H9 (cell line): Measurements from ENCODE around the gene GGT1. TPM values are rescaled to one million over a fixed set of nuclear protein-coding genes. Genes with fewer than 3 reads are reported as not detected.
"Not testable (repeated sequence)": the region's sequence is repeated elsewhere in the genome, so short reads cannot be mapped to it uniquely, and the experiment has no call there.

Source experiments
- DNase-seq: peaks from one replicate; pipeline ENCODE4 v3.0.0-alpha.2; 2017
- H2AFZ ChIP-seq: one replicate; pipeline ENCODE4 v1.6.1; 2013; ENCODE audit warnings: mild to moderate bottlenecking, low read length, control low read depth, moderate library complexity
- H2AK5ac ChIP-seq: 2 replicates; pipeline ENCODE4 v1.6.1; 2013; ENCODE audit warnings: low read length, control low read depth, mixed read lengths; ENCODE audit not compliant: insufficient read length
- H2BK120ac ChIP-seq: one replicate; pipeline ENCODE4 v1.6.1; 2013; ENCODE audit warnings: low read depth, mild to moderate bottlenecking, low read length, control low read depth, inconsistent platforms; ENCODE audit not compliant: poor library complexity, severe bottlenecking
- H2BK12ac ChIP-seq: 2 replicates; pipeline ENCODE4 v1.6.1; 2013; ENCODE audit warnings: low read length, control low read depth, mixed read lengths, low read depth; ENCODE audit not compliant: insufficient read length
- H2BK15ac ChIP-seq: 2 replicates; pipeline ENCODE4 v1.6.1; 2013; ENCODE audit warnings: low read depth, low read length, control low read depth
- H2BK20ac ChIP-seq: one replicate; pipeline ENCODE4 v1.6.1; 2013; ENCODE audit warnings: low read depth, mild to moderate bottlenecking, low read length, control low read depth, inconsistent platforms; ENCODE audit not compliant: poor library complexity, severe bottlenecking
- H2BK5ac ChIP-seq: 2 replicates; pipeline ENCODE4 v1.6.1; 2013; ENCODE audit warnings: low read length, control low read depth, mixed read lengths; ENCODE audit not compliant: insufficient read length
- H3K14ac ChIP-seq: 2 replicates; pipeline ENCODE4 v1.6.1; 2013; ENCODE audit warnings: low read length, control low read depth; ENCODE audit not compliant: insufficient read depth
- H3K18ac ChIP-seq: 2 replicates; pipeline ENCODE4 v1.6.1; 2013; ENCODE audit warnings: low read depth, mild to moderate bottlenecking, mixed read lengths, low read length, control low read depth; ENCODE audit not compliant: insufficient read length
- H3K23ac ChIP-seq: 2 replicates; pipeline ENCODE4 v1.6.1; 2013; ENCODE audit warnings: low read length, control low read depth, mixed read lengths, low read depth; ENCODE audit not compliant: insufficient read length
- H3K23me2 ChIP-seq: 2 replicates; pipeline ENCODE4 v1.6.1; 2013; ENCODE audit warnings: low read depth, mild to moderate bottlenecking, mixed read lengths, low read length, control low read depth; ENCODE audit not compliant: insufficient read length, poor library complexity, severe bottlenecking
- H3K27ac ChIP-seq: 2 replicates; pipeline ENCODE4 v1.5.1; 2013; ENCODE audit warnings: low read length, control low read depth, mixed read lengths, low read depth; ENCODE audit not compliant: insufficient read length
- H3K27me3 ChIP-seq: 2 replicates; pipeline ENCODE4 v1.6.1; 2013; ENCODE audit warnings: low read length, control low read depth, inconsistent platforms; ENCODE audit not compliant: insufficient read depth
- H3K4ac ChIP-seq: 2 replicates; pipeline ENCODE4 v1.6.1; 2013; ENCODE audit warnings: low read depth, mild to moderate bottlenecking, control low read depth, inconsistent platforms, low read length, moderate library complexity
- H3K4me1 ChIP-seq: 2 replicates; pipeline ENCODE4 v1.6.1; 2013; ENCODE audit warnings: low read length, control low read depth, inconsistent platforms; ENCODE audit not compliant: insufficient read depth
- H3K4me2 ChIP-seq: 2 replicates; pipeline ENCODE4 v1.6.1; 2013; ENCODE audit warnings: low read length, control low read depth, mixed read lengths; ENCODE audit not compliant: insufficient read length, insufficient read depth
- H3K56ac ChIP-seq: 2 replicates; pipeline ENCODE4 v1.6.1; 2013; ENCODE audit warnings: low read depth, mild to moderate bottlenecking, mixed read lengths, low read length, control low read depth; ENCODE audit not compliant: insufficient read length
- H3K79me1 ChIP-seq: 2 replicates; pipeline ENCODE4 v1.6.1; 2013; ENCODE audit warnings: low read depth, mild to moderate bottlenecking, moderate library complexity, low read length, control low read depth, inconsistent platforms; ENCODE audit not compliant: insufficient read depth, poor library complexity, severe bottlenecking
- H3K79me2 ChIP-seq: 2 replicates; pipeline ENCODE4 v1.6.1; 2013; ENCODE audit warnings: low read length, control low read depth, inconsistent platforms; ENCODE audit not compliant: insufficient read depth
- H3K9ac ChIP-seq: 2 replicates; pipeline ENCODE4 v1.6.1; 2013; ENCODE audit warnings: low read length, control low read depth, mixed read lengths; ENCODE audit not compliant: insufficient read length; ENCODE audit errors: extremely low read depth
- H3K9me3 ChIP-seq: one replicate; pipeline ENCODE4 v1.6.1; 2013; ENCODE audit warnings: low read depth, low read length, inconsistent platforms; ENCODE audit not compliant: control insufficient read depth
- H3T11ph ChIP-seq: one replicate; pipeline ENCODE4 v1.6.1; 2013; ENCODE audit warnings: mild to moderate bottlenecking, low read length, control low read depth, inconsistent platforms
- H4K20me1 ChIP-seq: one replicate; pipeline ENCODE4 v1.6.1; 2013; ENCODE audit not compliant: control insufficient read depth, insufficient read length, insufficient read depth
- H4K5ac ChIP-seq: 2 replicates; pipeline ENCODE4 v1.6.1; 2013; ENCODE audit warnings: low read depth, mild to moderate bottlenecking, mixed read lengths, low read length, control low read depth; ENCODE audit not compliant: insufficient read length
- H4K8ac ChIP-seq: replicated peaks from 2 replicates; pipeline ENCODE4 v1.6.1; 2013; ENCODE audit warnings: low read length, control low read depth, mixed read lengths, low read depth; ENCODE audit not compliant: insufficient read length
- H4K91ac ChIP-seq: 2 replicates; pipeline ENCODE4 v1.6.1; 2013; ENCODE audit warnings: low read depth, mild to moderate bottlenecking, moderate library complexity, mixed read lengths, low read length, control low read depth; ENCODE audit not compliant: insufficient read length
- H3K27ac Mint-ChIP-seq, 3 experiments: 2 replicates in 2 of 3; 3 replicates in 1 of 3; pipeline ENCODE4 v1.8.0; 2020 to 2021; ENCODE audit warnings: mixed read lengths in 3 of 3, mild to moderate bottlenecking in 1 of 3, moderate library complexity in 1 of 3
- H3K27me3 Mint-ChIP-seq: 2 replicates; pipeline ENCODE4 v1.8.0; 2021; ENCODE audit warnings: low read depth, mild to moderate bottlenecking, moderate library complexity, mixed read lengths
- H3K36me3 Mint-ChIP-seq, 3 experiments: 2 replicates in 2 of 3; 3 replicates in 1 of 3; pipeline ENCODE4 v1.8.0; 2020 to 2021; ENCODE audit warnings: low read depth in 3 of 3, mixed read lengths in 3 of 3; ENCODE audit not compliant: insufficient read depth in 1 of 3
- H3K4me1 Mint-ChIP-seq, 2 experiments: 2 replicates each; pipeline ENCODE4 v1.8.0; 2020; ENCODE audit warnings: mixed read lengths in 2 of 2
- H3K4me3 Mint-ChIP-seq, 2 experiments: 2 replicates in 1 of 2; 3 replicates in 1 of 2; pipeline ENCODE4 v1.8.0; 2020 to 2021; ENCODE audit warnings: mild to moderate bottlenecking in 2 of 2, mixed read lengths in 2 of 2, moderate library complexity in 1 of 2
- H3K9me3 Mint-ChIP-seq, 2 experiments: 2 replicates in 1 of 2; 3 replicates in 1 of 2; pipeline ENCODE4 v1.8.0; 2020; ENCODE audit warnings: mild to moderate bottlenecking in 2 of 2, mixed read lengths in 2 of 2, moderate library complexity in 1 of 2
- WGBS: extraction: QIAGEN DNeasy Blood & Tissue Kit; methylation state at CpG from one replicate; pipeline ENCODE4 v1.1.7; 2013; ENCODE audit warnings: missing lambda C conversion rate, low lambda C conversion rate, mixed read lengths; ENCODE audit not compliant: insufficient read length; ENCODE audit errors: extremely low coverage; 5-methylcytosine and 5-hydroxymethylcytosine counted together
- total RNA-seq: library from RNA; stranded (reverse); gene quantifications from 2 replicates; pipeline ENCODE4 v1.2.1, GENCODE V29; 2021
- TF ChIP-seq, protein P1 (sequence below): fragments of 200-600 bp; sonication (generic); conservative IDR thresholded peaks from 3 replicates; pipeline ENCODE4 v1.8.0; 2021; ENCODE audit warnings: antibody characterized with exemption, mild to moderate bottlenecking

GGT1 gene
- total RNA-seq, 1 experiment from 2014 or later, result 20.5 TPM

DNA sequence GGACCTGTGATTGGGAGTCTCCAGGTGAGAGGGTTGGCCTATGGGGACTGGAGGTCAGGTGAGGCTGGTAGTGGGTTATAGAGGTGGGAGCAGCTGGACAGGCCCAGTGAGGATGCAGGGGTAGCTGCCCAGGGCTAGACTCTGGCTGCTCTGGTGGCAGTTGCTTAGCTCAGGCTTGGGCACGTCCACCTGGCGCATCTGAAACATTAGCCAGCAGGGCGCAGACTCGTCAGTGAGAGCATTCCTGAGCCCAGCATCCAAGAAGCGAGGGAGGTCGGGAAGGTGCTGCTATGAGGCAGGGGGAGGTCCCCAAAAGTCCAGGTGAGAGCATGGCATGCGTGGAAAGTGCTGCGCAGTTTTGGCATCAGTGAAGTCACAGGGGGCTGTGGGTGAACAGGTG is 3.5 kb upstream of the GGT1 start:
- no peaks in the 10 kb centered on the region for H3K36me3 Mint-ChIP-seq
- Histone ChIP-seq H4K20me1 (no peaks in the 10 kb centered on the region), H3T11ph (no peak overlapping the region), H3K4ac (no peak overlapping the region), H3K14ac (no peak overlapping the region), H3K23me2 (no peaks in the 10 kb centered on the region), H4K5ac (no peak overlapping the region), H2AFZ (no peak overlapping the region), H3K18ac (no peak overlapping the region), H3K4me2 (no peak overlapping the region), H3K79me2 (no peaks in the 10 kb centered on the region), H3K9ac (no peak overlapping the region), H2BK20ac (no peak overlapping the region), H2AK5ac (no peak overlapping the region), H2BK15ac (no peak overlapping the region), H3K27ac (no peak overlapping the region), H4K91ac (no peak overlapping the region), H3K23ac (no peak overlapping the region), H3K79me1 (no peaks in the 10 kb centered on the region), H3K4me1 (no peaks in the 10 kb centered on the region; the same call in 1 of the 2 replicates), H2BK5ac (no peak overlapping the region), H3K27me3 (no peaks in the 10 kb centered on the region), H4K8ac (no peak overlapping the region), H3K56ac (no peak overlapping the region), H2BK12ac (no peak overlapping the region), H2BK120ac (no peak overlapping the region), H3K9me3 (no peaks in the 10 kb centered on the region)
- H3K9me3 Mint-ChIP-seq, result no peaks in the 10 kb centered on the region
- TF ChIP-seq, protein P1, sequence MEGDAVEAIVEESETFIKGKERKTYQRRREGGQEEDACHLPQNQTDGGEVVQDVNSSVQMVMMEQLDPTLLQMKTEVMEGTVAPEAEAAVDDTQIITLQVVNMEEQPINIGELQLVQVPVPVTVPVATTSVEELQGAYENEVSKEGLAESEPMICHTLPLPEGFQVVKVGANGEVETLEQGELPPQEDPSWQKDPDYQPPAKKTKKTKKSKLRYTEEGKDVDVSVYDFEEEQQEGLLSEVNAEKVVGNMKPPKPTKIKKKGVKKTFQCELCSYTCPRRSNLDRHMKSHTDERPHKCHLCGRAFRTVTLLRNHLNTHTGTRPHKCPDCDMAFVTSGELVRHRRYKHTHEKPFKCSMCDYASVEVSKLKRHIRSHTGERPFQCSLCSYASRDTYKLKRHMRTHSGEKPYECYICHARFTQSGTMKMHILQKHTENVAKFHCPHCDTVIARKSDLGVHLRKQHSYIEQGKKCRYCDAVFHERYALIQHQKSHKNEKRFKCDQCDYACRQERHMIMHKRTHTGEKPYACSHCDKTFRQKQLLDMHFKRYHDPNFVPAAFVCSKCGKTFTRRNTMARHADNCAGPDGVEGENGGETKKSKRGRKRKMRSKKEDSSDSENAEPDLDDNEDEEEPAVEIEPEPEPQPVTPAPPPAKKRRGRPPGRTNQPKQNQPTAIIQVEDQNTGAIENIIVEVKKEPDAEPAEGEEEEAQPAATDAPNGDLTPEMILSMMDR, result 0 out of 3 replicates have a peak, but pooled peaks have one; percentile 21
- H3K27ac Mint-ChIP-seq, result peak overlapping the region in 1 of 3 experiments; percentile 88; a peak in 3 of 7 replicates
- peak; percentile 63 for DNase-seq
- H3K4me1 Mint-ChIP-seq, result peaks cover 29 to 43% of the 10 kb centered on the region in 2 experiments
- WGBS, result no CpG with 5 or more reads among the region's 8 CpGs
- H3K27me3 Mint-ChIP-seq, result no peaks in the 10 kb centered on the region
- H3K4me3 Mint-ChIP-seq, result no peak overlapping the region

DNA sequence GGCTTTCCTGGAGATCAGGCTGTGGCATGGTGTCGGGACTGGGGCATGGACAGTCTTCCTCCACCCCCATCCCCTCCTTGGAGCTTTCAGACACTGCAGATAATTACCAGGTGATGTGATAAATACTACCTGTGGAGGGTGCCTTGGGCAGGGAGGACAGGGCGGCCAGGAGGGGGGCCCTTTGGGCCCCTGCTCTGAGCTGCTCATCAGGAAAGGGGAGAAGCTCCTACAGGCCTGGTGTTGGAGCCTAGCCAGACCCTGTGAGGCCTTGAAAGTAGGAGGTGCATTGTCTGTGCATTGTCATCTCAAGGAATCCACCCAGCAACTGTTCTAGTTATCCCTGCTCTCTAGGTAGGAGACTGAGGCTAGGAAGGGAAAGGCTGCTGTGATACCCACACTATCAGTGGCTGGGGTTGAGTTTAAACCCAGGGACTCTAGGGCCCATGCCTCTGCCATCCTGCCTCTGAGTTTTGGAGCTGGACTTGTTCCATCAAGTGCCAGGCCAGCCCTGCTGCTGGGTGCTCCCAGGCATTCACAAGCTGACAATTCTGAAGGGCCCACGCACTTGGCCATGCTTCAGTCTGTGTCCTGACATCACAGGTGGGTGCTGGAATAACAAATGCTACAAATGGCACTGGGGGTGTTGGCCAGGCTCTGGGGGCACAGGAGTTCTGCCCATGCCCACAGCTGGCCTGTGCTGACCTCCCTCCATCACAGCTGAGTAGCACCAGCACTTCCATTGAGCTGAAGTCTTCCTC is 2.9 kb upstream of the GGT1 start:
- not testable (repeated sequence) for H3K4me3 Mint-ChIP-seq, H3K27me3 ChIP-seq, H3K9me3 ChIP-seq, H3K9ac ChIP-seq, H2BK20ac ChIP-seq, H2BK5ac ChIP-seq, H3K14ac ChIP-seq, H4K8ac ChIP-seq, H3K79me1 ChIP-seq, H3K23me2 ChIP-seq, H3K4ac ChIP-seq, H4K5ac ChIP-seq, H3K4me1 ChIP-seq, H2AFZ ChIP-seq, H4K20me1 ChIP-seq, H3K23ac ChIP-seq, H3T11ph ChIP-seq, H2BK120ac ChIP-seq, H2AK5ac ChIP-seq, H4K91ac ChIP-seq, H3K4me2 ChIP-seq, H3K9me3 Mint-ChIP-seq, H3K27ac ChIP-seq, H3K56ac ChIP-seq, H2BK15ac ChIP-seq, H3K79me2 ChIP-seq, DNase-seq, H3K18ac ChIP-seq, H3K27me3 Mint-ChIP-seq, H3K36me3 Mint-ChIP-seq, H2BK12ac ChIP-seq
- peaks cover 29 to 37% of the 10 kb centered on the region in 2 experiments for H3K4me1 Mint-ChIP-seq
- WGBS, result no CpG with 5 or more reads among the region's 3 CpGs
- peak overlapping the region in 1 of 3 experiments; percentile 88; a peak in 1 of 7 replicates for H3K27ac Mint-ChIP-seq
